Measurements from ENCODE around the gene OR10G3. TPM values are rescaled to one million over a fixed set of nuclear protein-coding genes. Genes with fewer than 3 reads are reported as not detected.

Gene OR10G3
- total and polyA plus RNA-seq, 5 experiments from 2014 or later, result not detected

Other genes starting within 250 kb of the OR10G3 start
- 10 to 100 TPM; 89.4 to 98.1 TPM for gene SUPT16H, start 196.1 kb downstream of the OR10G3 start, total RNA-seq
- 10 to 100 TPM; 66.8 to 72.3 (median 70.2) TPM for gene SUPT16H, start 196.1 kb downstream of the OR10G3 start, polyA plus RNA-seq
- gene CHD8, start 124.0 kb downstream of the OR10G3 start, total RNA-seq, result 100 to 1,000 TPM; 136 to 146 TPM
- gene CHD8, start 124.0 kb downstream of the OR10G3 start, polyA plus RNA-seq, result 10 to 100 TPM; 20.7 to 34.9 (median 29.4) TPM
- 10 to 100 TPM; 28.5 to 29.2 TPM for gene RAB2B, start 103.1 kb downstream of the OR10G3 start, total RNA-seq
- gene RAB2B, start 103.1 kb downstream of the OR10G3 start, polyA plus RNA-seq, result 10 to 100 TPM in 1 of 3 donors, 1 to 10 TPM in 2; 8.7 to 11.0 (median 9.9) TPM
- 10 to 100 TPM; 86.2 to 90.2 TPM for gene TOX4, start 102.9 kb downstream of the OR10G3 start, total RNA-seq
- 10 to 100 TPM; 68.6 to 87.5 (median 75.8) TPM for gene TOX4, start 102.9 kb downstream of the OR10G3 start, polyA plus RNA-seq
- 100 to 1,000 TPM; 113 to 116 TPM for gene METTL3, start 68.7 kb downstream of the OR10G3 start, total RNA-seq
- gene METTL3, start 68.7 kb downstream of the OR10G3 start, polyA plus RNA-seq, result 10 to 100 TPM; 12.4 to 24.5 (median 20.5) TPM
- 1 to 10 TPM; 6.2 to 6.7 TPM for gene SALL2, start 53.7 kb downstream of the OR10G3 start, total RNA-seq
- 1 to 10 TPM; 2.5 to 3.8 (median 2.5) TPM for gene SALL2, start 53.7 kb downstream of the OR10G3 start, polyA plus RNA-seq
- not detected for gene OR10G2, start 54.9 kb upstream of the OR10G3 start, total RNA-seq
- gene OR10G2, start 54.9 kb upstream of the OR10G3 start, polyA plus RNA-seq, result under 1 TPM in 2 of 3 donors, not detected in 1; 0.24 to 0.35 TPM
- not detected for gene OR4E2, start 73.8 kb upstream of the OR10G3 start, total RNA-seq
- gene OR4E2, start 73.8 kb upstream of the OR10G3 start, polyA plus RNA-seq, result not detected
- under 1 TPM in 1 of 2 experiments, not detected in 1; 0.13 TPM for gene OR4E1, start 93.7 kb upstream of the OR10G3 start, total RNA-seq
- gene OR4E1, start 93.7 kb upstream of the OR10G3 start, polyA plus RNA-seq, result not detected